Activated CD4-positive, alpha-beta memory T cell treated with anti-CD3 and anti-CD28 coated beads for 36 hours (primary cell): ENCODE data around the gene STRN3. TPM values are rescaled to one million over a fixed set of nuclear protein-coding genes. Genes with fewer than 3 reads are reported as not detected.

Experiments
- CTCF ChIA-PET: fragments of 350-600 bp; sonication (Branson Sonifier 250); formaldehyde crosslinking; loops from one replicate; lab custom pipeline; 2021; ENCODE audit warnings: antibody characterized with exemption, inconsistent platforms; lab: Charles Lee
- POLR2A ChIA-PET: fragments of 350-600 bp; sonication (Branson Sonifier 250); formaldehyde crosslinking; loops from one replicate; lab custom pipeline; 2021; ENCODE audit warnings: antibody characterized with exemption; lab: Charles Lee
- DNase-seq: peaks from one replicate; pipeline ENCODE4 v3.0.0-alpha.2; 2020
- H3K27ac Mint-ChIP-seq: one replicate; pipeline ENCODE4 v1.8.0; 2021; ENCODE audit warnings: mixed read lengths
- H3K27me3 Mint-ChIP-seq: one replicate; pipeline ENCODE4 v1.8.0; 2021; ENCODE audit warnings: mixed read lengths
- H3K36me3 Mint-ChIP-seq: one replicate; pipeline ENCODE4 v1.8.0; 2021; ENCODE audit warnings: mixed read lengths
- H3K4me1 Mint-ChIP-seq: one replicate; pipeline ENCODE4 v1.8.0; 2021; ENCODE audit warnings: low read depth, mixed read lengths
- H3K4me3 Mint-ChIP-seq: one replicate; pipeline ENCODE4 v1.8.0; 2021; ENCODE audit warnings: mild to moderate bottlenecking, mixed read lengths
- H3K9me3 Mint-ChIP-seq: one replicate; pipeline ENCODE4 v1.8.0; 2021; ENCODE audit warnings: mixed read lengths
- intact Hi-C: fragments of 100-400 bp; cut with micrococcal nuclease; formaldehyde crosslinking; loops from one replicate; pipeline ENCODE4 v1.15.1; 2023
- microRNA-seq: library from miRNA; unstranded; fragments of <30 nt; microRNA quantifications from one replicate; pipeline ENCODE4 v1.2.0, GENCODE V29; 2022; ENCODE audit warnings: borderline number of aligned reads, borderline microRNAs expressed, borderline replicate concordance
- total RNA-seq, 2 experiments: library from RNA; stranded (reverse); gene quantifications; one replicate each; pipeline ENCODE4 v1.2.3, GENCODE V29; 2021

Gene STRN3
- total RNA-seq, 2 experiments from 2014 or later, result 17.4 to 19.4 TPM

DNA sequence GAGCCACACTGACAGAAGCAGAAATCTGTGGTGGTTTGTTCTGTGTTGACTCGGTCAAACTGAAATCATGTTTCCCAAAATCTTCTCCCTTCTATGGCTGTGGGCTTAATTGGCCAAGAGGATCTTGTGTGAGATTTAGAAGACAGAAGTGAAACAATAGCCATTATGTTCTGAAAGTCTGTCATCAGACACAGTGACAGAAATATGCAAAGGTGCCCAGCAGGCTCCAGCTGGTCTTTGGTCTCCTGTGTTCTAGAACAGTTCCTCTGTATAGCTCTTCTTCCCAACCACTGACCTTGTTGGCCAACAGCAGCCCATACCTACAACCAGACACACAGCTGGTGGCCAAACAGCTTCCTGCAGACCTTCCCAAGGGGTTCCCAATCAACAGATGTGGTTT, 176.8 kb downstream of the STRN3 start:
- DNase-seq, result no peak
- intact Hi-C loops, result no loop called here
- CTCF ChIA-PET, result no interaction called here
- peaks cover 19% of the 10 kb centered on the region for H3K27me3 Mint-ChIP-seq
- no peaks in the 10 kb centered on the region for H3K9me3 Mint-ChIP-seq
- no peaks in the 10 kb centered on the region for H3K36me3 Mint-ChIP-seq
- no peak overlapping the region for H3K27ac Mint-ChIP-seq
- POLR2A ChIA-PET, result no interaction called here
- H3K4me3 Mint-ChIP-seq, result no peak overlapping the region
- H3K4me1 Mint-ChIP-seq, result peaks cover 2% of the 10 kb centered on the region

DNA sequence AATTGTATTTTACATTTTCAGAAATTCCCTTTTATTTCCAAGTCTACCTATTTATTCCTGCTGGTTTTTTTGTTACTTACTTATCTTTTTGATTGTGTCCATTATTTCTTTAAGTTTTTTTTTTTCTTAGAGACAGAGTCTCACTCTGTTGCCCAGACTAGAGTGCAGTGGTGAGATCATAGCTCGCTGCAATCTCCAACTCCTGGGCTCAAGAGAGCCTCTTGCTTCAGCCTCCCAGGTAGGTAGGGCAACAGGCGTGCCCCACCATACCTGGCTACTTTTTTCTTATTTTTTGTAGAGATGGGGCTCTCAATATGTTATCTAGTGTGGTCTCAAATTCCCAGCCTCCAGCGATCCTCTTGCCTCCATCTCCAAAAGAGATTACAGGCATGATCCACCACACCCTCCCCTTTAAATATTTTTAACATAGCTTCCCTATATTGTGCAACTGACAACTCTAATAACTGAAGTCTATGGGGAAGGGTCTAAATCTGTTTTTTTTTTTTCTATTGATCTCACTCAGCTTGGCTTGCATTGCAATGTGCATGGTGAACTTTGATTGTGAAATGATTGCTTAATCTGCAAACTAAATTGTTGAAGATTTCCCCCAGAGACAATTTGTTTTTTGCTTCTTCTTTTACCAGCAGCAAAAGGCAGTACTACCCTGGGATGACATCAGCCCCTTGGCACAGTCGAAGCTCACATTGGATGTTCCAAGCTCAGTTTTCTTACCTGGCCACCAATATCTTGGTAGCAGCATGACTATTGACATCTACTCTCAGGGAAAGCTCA, 177.5 kb downstream of the STRN3 start:
- H3K27me3 Mint-ChIP-seq, result peaks cover 19% of the 10 kb centered on the region
- CTCF ChIA-PET, result no interaction called here

More for the DNA sequence above, 177.5 kb downstream of the STRN3 start:
- no peak overlapping the region for H3K27ac Mint-ChIP-seq
- H3K4me1 Mint-ChIP-seq, result no peaks in the 10 kb centered on the region
- intact Hi-C loops, result no loop called here
- H3K9me3 Mint-ChIP-seq, result no peaks in the 10 kb centered on the region
- DNase-seq, result no peak
- no peak overlapping the region for H3K4me3 Mint-ChIP-seq
- POLR2A ChIA-PET, result no interaction called here
- no peaks in the 10 kb centered on the region for H3K36me3 Mint-ChIP-seq

Small RNAs within 50 kb of the gene (microRNA-seq; reads per million reads assigned to microRNA genes)
- 18.9 reads per million, percentile 43 among the genes with 10 or more reads in this experiment for gene MIR624

Other genes with a start within 250 kb of the STRN3 start
- under 1 TPM; 0.45 to 0.75 TPM for gene COCH, start 151.8 kb downstream of the STRN3 start, total RNA-seq
- gene AP4S1, start 730 bp downstream of the STRN3 start, total RNA-seq, result 1 to 10 TPM; 3.9 to 5.9 TPM
- gene HECTD1, start 181.4 kb upstream of the STRN3 start, total RNA-seq, result 10 to 100 TPM; 84.9 to 88.1 TPM